Adrenal gland (tissue), 12 donors: ENCODE data around the gene PLA2R1. TPM values are rescaled to one million over a fixed set of nuclear protein-coding genes. Genes with fewer than 3 reads are reported as not detected.

Experiments used
- DNase-seq, 7 donors: peaks; one replicate each; pipeline ENCODE4 v3.0.0-alpha.2; 2019 to 2020
- H3K27ac ChIP-seq, 5 donors: fragments of 200-600 bp; sonication (generic) in 4 of 5; 1 replicate in 3 of 5; 2 replicates in 2 of 5; pipeline versions ENCODE4 v1.5.1 to v1.8.0; 2016 to 2020; ENCODE audit warnings: mild to moderate bottlenecking in 1 of 5
- H3K27me3 ChIP-seq: fragments of 200-600 bp; 2 replicates; pipeline ENCODE4 v1.8.0; 2021
- H3K36me3 ChIP-seq, 2 donors: fragments of 200-600 bp; replicated peaks in 1 of 2; 1 replicate in 1 of 2; 2 replicates in 1 of 2; pipeline versions ENCODE4 v1.5.1 to v1.8.0; 2018 to 2022
- H3K4me1 ChIP-seq, 2 donors: fragments of 200-600 bp; replicated peaks in 1 of 2; 1 replicate in 1 of 2; 2 replicates in 1 of 2; pipeline versions ENCODE4 v1.5.1 to v1.8.0; 2018 to 2021
- H3K4me3 ChIP-seq, 4 donors: fragments of 200-600 bp; sonication (generic) in 3 of 4; one replicate each; pipeline ENCODE4 v1.5.1; 2016 to 2018
- H3K9me3 ChIP-seq, 3 donors: fragments of 200-600 bp; sonication (generic) in 1 of 3; replicated peaks in 1 of 3; 1 replicate in 2 of 3; 2 replicates in 1 of 3; pipeline versions ENCODE4 v1.5.1 to v1.8.0; 2016 to 2021
- POLR2A ChIP-seq, 2 donors: fragments of 450-650 bp; IDR thresholded peaks; one replicate each; pipeline ENCODE4 v1.6.1; 2017; ENCODE audit warnings: antibody characterized with exemption in 2 of 2, mild to moderate bottlenecking in 2 of 2, moderate library complexity in 1 of 2
- WGBS, 4 donors: extraction: QIAGEN DNeasy Blood & Tissue Kit in 2 of 4; methylation state at CpG; one replicate each; pipeline versions ENCODE4 v1.1.5 to v1.1.7; 2013 to 2017; 5-methylcytosine and 5-hydroxymethylcytosine counted together
- intact Hi-C, 2 donors: fragments of 100-400 bp; cut with DNase I; formaldehyde crosslinking; loops; one replicate each; pipeline versions ENCODE4 v1.14.1 to v1.15.0; 2022 to 2023
- polyA plus RNA-seq, 3 donors: library from polyadenylated mRNA; stranded (reverse); fragments of 200-250 nt in 2 of 3; fragments of 350-450 nt in 1 of 3; fragmentation: Illumina TruSeq in 1 of 3; extraction: RNeasy Lipid Tissue Mini Kit (QIAGEN cat#74804) in 1 of 3; gene quantifications; one replicate each; pipeline ENCODE4 v1.2.3, GENCODE V29; 2013 to 2014
- total RNA-seq, 9 donors: library from RNA; depleted of rRNA in 4 of 9; stranded (reverse); fragments of >200 nt in 4 of 9; fragments of 120-200 nt in 1 of 9; fragmentation: NEBNext Ultra II Directional in 1 of 9; extraction: Animal tissue kit (Norgen Biotek cat#: 25700) in 1 of 9; gene quantifications; one replicate each; pipeline versions ENCODE4 v1.1.0 to v1.2.4, GENCODE V29; 2013 to 2023
- TF ChIP-seq, protein P1 (sequence below), 6 experiments: fragments of 450-650 bp in 4 of 6; fragments of 200-600 bp in 2 of 6; sonication (generic) in 1 of 6; IDR thresholded peaks; 1 replicate in 5 of 6; 2 replicates in 1 of 6; pipeline versions ENCODE4 v1.5.1 to v1.8.0; 2016 to 2021; ENCODE audit warnings: antibody characterized with exemption in 6 of 6, mild to moderate bottlenecking in 2 of 6, moderate library complexity in 1 of 6
- donor health status: healthy with polysubstance abuse.
- donor health status: Bipolar disorder and iron deficiency.
- donor health status: DM: yes; HTN: yes; CAD: no.
- donor health status: DM: no; HTN: no; CAD: no.
- donor health status: DM: no; HTN: no; CAD: no.
- donor health status: DM: yes; HTN: yes; CAD: no.

PLA2R1 gene
- total and polyA plus RNA-seq, 12 donors: 2.9 to 11.6 (median 7.1) TPM

GRCh38 chr2:160073284-160073888, 11.0 kb upstream of the PLA2R1 start:
- no peak for TF ChIP-seq POLR2A (IDR thresholded peaks at IDR 0.05)
- TF ChIP-seq, protein P1, sequence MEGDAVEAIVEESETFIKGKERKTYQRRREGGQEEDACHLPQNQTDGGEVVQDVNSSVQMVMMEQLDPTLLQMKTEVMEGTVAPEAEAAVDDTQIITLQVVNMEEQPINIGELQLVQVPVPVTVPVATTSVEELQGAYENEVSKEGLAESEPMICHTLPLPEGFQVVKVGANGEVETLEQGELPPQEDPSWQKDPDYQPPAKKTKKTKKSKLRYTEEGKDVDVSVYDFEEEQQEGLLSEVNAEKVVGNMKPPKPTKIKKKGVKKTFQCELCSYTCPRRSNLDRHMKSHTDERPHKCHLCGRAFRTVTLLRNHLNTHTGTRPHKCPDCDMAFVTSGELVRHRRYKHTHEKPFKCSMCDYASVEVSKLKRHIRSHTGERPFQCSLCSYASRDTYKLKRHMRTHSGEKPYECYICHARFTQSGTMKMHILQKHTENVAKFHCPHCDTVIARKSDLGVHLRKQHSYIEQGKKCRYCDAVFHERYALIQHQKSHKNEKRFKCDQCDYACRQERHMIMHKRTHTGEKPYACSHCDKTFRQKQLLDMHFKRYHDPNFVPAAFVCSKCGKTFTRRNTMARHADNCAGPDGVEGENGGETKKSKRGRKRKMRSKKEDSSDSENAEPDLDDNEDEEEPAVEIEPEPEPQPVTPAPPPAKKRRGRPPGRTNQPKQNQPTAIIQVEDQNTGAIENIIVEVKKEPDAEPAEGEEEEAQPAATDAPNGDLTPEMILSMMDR (IDR thresholded peaks at IDR 0.05): no peak
- 60 to 85% (median 76%) methylated on average over 2 of the region's 2 CpGs for WGBS, 4 donors
- Histone ChIP-seq H3K9me3 (no peaks in the 10 kb centered on the region), H3K27ac (no peak overlapping the region), H3K4me1 (no peaks in the 10 kb centered on the region), H3K27me3 (no peaks in the 10 kb centered on the region), H3K4me3 (no peak overlapping the region), H3K36me3 (no peaks in the 10 kb centered on the region)
- intact Hi-C loops: no loop called here
- DNase-seq: no peak

DNA sequence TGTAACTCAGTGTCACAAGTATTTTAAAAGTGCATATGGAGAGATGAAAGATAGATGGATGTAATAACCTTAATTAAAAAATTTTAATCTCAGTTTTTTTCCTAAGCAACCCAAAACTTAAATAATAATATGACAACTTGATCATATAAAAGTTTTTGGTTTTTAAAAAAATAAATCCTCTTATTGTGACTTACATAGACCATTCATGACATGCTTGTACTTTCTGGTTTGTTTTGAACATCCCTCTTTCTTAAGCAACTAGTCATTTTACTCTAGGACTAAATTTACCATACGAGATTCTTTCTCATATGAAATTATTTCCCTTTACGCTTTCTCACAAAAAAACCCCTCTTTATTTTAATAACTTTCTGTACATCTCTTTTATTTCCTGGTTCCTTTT, 6.5 kb upstream of the PLA2R1 start:
- TF ChIP-seq POLR2A (IDR thresholded peaks at IDR 0.05): no peak
- TF ChIP-seq, protein P1 (IDR thresholded peaks at IDR 0.05): no peak
- Histone ChIP-seq H3K27ac (no peak overlapping the region), H3K27me3 (no peaks in the 10 kb centered on the region), H3K36me3 (no peaks in the 10 kb centered on the region), H3K9me3 (no peaks in the 10 kb centered on the region), H3K4me3 (no peak overlapping the region), H3K4me1 (peaks cover 0 to 1% of the 10 kb centered on the region in 2 donors)
- 82 to 92% (median 87%) methylated on average over 2 of the region's 2 CpGs for WGBS, 4 donors
- intact Hi-C loops: no loop called here
- DNase-seq: no peak

DNA sequence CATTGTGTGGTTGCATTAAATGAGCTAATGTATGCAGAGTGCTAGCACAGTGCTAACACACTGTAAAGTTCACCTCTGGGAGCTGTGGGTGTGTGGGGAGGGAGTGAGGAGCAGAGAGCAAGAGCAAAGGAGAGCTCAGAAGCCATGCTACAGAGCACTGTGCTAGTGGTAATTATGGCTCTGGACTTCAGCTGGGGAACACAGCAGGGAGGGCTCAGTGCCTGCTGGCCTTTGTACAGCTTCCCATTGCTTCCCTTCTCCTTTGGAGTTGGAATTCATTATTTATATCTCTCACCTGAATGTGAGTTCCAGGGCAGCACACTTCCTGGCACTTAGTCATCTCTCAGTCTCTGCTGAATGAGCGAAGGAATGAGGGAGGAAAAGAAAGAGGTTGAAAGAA, 2.5 kb upstream of the PLA2R1 start:
- intact Hi-C loops: no loop called here

DNA sequence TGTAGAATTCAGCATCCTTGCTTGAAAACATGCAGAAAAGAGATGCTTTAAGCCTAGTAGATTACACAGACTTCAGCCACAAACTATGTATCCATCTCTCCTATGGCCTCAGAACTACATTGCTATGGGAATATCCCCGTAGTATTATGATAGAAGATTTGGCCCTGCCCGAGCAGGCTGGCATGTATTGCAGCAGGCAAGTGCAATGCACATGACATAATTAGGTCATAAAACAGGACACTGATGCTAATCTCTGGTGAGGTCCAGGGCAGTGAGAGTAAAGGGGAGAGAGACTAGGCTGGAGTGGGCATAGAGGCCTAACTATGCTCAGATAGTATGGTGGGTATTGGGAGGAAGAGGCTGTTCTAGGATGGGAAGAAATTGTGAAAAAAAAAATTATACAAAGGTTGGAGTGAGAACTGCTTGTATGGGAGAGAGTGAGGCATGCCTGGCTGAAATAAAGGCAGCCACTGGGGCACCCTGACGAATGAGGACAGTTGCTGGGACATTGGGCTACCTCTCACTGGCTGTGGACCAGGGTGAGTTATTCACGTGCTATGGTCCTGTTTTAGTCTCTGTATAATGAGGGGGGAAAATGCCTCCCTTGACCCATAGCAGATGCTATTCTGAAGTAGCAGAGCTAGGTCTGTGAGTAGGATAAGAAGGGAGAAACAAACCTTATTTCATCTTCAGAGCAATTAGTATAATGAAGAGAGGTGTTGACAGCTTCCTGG, 1.6 kb upstream of the PLA2R1 start:
- 63 to 75% (median 68%) methylated on average over 4 of the region's 4 CpGs for WGBS, 4 donors
- TF ChIP-seq, protein P1 (IDR thresholded peaks at IDR 0.05): no peak
- no peak for TF ChIP-seq POLR2A (IDR thresholded peaks at IDR 0.05)
- intact Hi-C loops: no loop called here
- Histone ChIP-seq H3K36me3 (no peaks in the 10 kb centered on the region), H3K27ac (no peak overlapping the region), H3K4me1 (peaks cover 9 to 14% of the 10 kb centered on the region in 2 donors), H3K27me3 (no peaks in the 10 kb centered on the region), H3K4me3 (no peak overlapping the region), H3K9me3 (no peaks in the 10 kb centered on the region)
- no peak for DNase-seq

More for the DNA sequence above, 2.5 kb upstream of the PLA2R1 start:
- DNase-seq: no peak
- no peaks in the 10 kb centered on the region for H3K27me3 ChIP-seq
- TF ChIP-seq POLR2A (IDR thresholded peaks at IDR 0.05): no peak
- TF ChIP-seq, protein P1 (IDR thresholded peaks at IDR 0.05): no peak
- no peak overlapping the region for H3K27ac ChIP-seq
- H3K4me3 ChIP-seq: no peak overlapping the region
- no peaks in the 10 kb centered on the region for H3K36me3 ChIP-seq
- H3K9me3 ChIP-seq: no peaks in the 10 kb centered on the region
- WGBS, 4 donors: 95 to 100% (median 97%) methylated on average over 1 of the region's 1 CpG
- peaks cover 9 to 14% of the 10 kb centered on the region in 2 donors for H3K4me1 ChIP-seq
